ENCODE results near the gene TBL1X. TPM values are rescaled to one million over a fixed set of nuclear protein-coding genes. Genes with fewer than 3 reads are reported as not detected.

Gene TBL1X
- total RNA-seq, 4 donors from 2014 or later, result 15.0 to 19.4 (median 16.3) TPM

DNA sequence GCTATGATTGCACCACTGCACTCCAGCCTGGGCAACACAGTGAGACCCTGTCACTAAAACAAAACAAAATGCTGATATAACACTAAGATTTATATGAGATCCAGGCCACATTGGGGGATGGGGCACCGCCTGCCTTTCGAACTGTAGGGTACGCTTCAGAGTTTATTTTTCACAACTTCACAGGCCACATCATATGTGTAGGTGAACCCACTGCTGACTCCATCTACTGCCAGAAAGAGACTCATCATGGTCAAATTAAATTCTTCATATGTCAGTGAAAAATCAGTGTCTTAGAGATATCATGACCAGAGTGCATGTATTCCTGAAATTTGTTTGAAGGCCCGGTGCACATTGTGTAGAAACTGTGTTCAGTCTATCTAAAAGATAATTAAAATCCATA lies 178.9 kb downstream of the TBL1X start:
- TF ChIP-seq CTCF (IDR thresholded peaks at IDR 0.05; ENCODE audit: low read depth), result no peak

DNA sequence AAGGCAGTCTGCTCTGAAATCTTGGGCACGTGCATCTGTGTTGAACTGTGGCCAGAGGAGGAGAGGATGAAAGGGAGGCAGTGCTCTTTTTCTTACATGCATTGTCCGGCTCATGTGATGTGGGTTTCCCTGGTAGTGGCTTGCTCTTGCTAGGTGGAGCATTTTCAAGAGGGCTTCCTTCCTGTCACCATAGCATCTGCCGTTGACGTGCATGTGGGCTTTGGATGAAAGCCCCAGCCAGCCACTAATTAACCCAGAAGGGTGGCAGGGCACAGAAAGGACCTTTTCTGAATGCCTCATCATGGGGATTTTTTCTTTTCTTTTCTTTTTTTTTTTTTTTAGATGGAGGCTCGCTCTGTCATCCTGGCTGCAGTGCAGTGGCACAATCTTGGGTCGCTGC lies 179.5 kb downstream of the TBL1X start:
- no peak for TF ChIP-seq CTCF (IDR thresholded peaks at IDR 0.05; ENCODE audit: low read depth)

- TF ChIP-seq CTCF (IDR thresholded peaks at IDR 0.05; ENCODE audit: low read depth), result no peak
These were observed 181.8 kb downstream of the TBL1X start for GRCh38 chrX:9646471-9647224.

GRCh38 chrX:9647431-9647830 lies 182.6 kb downstream of the TBL1X start:
- TF ChIP-seq CTCF (IDR thresholded peaks at IDR 0.05; ENCODE audit: low read depth), result no peak

DNA sequence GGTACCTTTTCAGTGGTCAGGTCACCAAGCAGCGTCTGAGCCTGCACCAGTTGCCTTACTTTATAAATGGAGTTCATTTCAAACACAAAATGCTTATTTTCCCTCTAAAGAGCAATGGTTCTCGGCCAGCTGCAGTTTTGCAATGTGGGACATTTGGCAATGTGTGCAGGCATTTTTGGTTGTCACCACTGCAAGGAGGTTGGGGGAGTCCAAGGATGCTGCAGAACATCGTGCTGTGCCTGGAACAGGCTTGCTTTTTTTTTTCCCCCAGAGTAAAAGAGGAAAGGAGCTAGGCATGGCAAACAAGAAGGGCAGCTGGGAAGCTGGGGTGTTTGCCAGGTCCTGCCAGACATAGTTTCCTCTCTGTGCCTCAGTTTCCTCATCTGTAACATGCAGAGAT lies 185.2 kb downstream of the TBL1X start:
- TF ChIP-seq CTCF (IDR thresholded peaks at IDR 0.05; ENCODE audit: low read depth), result no peak

DNA sequence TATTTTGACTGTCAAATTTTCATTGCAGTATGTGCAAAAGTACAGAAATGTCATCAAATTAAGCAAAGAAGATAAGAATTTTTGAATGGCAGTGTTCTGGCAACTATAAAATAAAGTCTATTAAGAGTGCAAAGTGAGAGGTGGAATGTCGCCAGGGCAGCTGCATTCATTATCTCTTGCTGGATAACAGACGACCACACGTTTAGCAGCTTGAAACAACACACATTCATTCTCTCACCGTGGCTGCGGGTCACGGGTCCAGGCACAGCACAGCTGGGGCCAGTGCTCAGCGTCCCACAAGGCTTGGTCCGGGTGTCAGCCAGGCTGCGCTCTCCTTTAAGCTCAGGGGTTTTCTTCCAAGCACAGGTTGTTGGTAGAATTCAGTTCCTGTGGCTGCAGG lies 186.9 kb downstream of the TBL1X start:
- no peak for TF ChIP-seq CTCF (IDR thresholded peaks at IDR 0.05; ENCODE audit: low read depth)

DNA sequence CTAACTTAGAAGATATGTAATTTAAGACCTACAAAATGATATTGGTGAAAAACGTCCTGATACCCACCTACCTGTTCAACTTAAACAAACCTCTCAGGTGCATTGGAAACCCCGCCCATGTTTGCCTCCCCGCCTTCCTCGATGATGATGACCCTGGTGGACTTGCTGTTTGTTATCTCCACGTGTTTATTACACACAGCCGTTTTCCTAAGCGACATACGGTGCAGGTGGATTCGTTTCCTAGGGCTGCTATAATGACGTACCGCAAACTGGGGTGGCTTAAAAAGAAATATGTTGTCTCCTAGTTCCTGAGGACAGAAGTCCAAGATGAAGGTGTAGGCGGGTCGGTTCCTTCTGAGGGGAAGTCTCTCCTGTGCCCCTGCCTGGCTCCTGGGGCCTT lies 190.1 kb downstream of the TBL1X start:
- TF ChIP-seq CTCF (IDR thresholded peaks at IDR 0.05; ENCODE audit: low read depth), result no peak

All from subcutaneous adipose tissue (tissue), 4 donors.